GM13976 (cell line): ENCODE measurements around the gene ECM2.

Source experiments
- DNase-seq: peaks from one replicate; pipeline ENCODE4 v3.0.0; 2012; ENCODE audit warnings: low spot score
- in situ Hi-C: fragments of 300-500 bp; cut with MboI; formaldehyde crosslinking; loops from one replicate; pipeline ENCODE4 v1.12.0; 2022; ENCODE audit warnings: low sequenced_read_pairs, mixed read lengths, inconsistent platforms; ENCODE audit not compliant: unreplicated experiment
- TF ChIP-seq, protein P1 (sequence below): IDR thresholded peaks from 2 replicates; pipeline ENCODE4 v1.5.1; 2012; ENCODE audit warnings: borderline replicate concordance, mild to moderate bottlenecking; ENCODE audit not compliant: insufficient read depth; ENCODE audit errors: extremely low read depth, missing control alignments, control extremely low read depth

ECM2 gene

DNA sequence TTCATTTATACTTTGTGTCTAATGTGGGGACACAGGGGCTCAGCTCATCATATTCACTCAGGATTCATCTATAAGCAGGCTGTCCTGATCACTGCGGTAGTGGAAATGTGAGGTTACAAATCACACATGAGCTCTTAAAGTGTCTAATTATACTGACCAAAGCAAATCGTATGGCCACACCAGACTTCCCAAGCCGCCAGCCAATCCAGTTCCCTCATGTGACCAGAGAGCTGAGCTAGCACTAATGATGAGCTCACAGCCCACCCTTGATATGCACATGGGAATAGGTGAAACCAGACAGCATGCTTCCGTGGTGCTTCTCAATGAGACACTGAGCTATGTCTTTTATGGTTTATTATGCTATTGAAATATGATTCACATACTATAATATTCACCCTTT lies 17.6 kb downstream of the ECM2 start:
- TF ChIP-seq, protein P1, sequence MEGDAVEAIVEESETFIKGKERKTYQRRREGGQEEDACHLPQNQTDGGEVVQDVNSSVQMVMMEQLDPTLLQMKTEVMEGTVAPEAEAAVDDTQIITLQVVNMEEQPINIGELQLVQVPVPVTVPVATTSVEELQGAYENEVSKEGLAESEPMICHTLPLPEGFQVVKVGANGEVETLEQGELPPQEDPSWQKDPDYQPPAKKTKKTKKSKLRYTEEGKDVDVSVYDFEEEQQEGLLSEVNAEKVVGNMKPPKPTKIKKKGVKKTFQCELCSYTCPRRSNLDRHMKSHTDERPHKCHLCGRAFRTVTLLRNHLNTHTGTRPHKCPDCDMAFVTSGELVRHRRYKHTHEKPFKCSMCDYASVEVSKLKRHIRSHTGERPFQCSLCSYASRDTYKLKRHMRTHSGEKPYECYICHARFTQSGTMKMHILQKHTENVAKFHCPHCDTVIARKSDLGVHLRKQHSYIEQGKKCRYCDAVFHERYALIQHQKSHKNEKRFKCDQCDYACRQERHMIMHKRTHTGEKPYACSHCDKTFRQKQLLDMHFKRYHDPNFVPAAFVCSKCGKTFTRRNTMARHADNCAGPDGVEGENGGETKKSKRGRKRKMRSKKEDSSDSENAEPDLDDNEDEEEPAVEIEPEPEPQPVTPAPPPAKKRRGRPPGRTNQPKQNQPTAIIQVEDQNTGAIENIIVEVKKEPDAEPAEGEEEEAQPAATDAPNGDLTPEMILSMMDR = no peak
- DNase-seq = no peak

DNA sequence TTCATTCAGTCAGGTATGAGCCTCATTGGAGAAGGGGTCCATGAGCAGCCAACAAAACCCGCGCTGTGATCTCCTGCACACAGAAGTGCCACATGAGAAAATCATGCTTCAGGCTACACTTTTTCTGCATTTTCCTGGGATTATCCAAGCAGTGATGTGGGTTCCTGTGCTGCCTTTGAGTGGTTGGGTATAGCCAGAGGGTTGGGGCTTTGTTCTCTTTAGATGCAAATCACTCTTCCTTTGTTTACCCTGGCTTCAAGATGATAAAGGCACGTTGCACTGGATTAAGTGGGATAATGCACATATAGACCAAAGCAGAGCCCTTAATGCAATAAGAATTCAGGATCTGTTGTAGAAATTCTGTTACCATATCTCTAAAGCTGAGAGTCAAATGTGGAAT lies 18.7 kb downstream of the ECM2 start:
- no peak for DNase-seq
- in situ Hi-C loops = no loop called here
- TF ChIP-seq, protein P1 = no peak

More for the DNA sequence above, 17.6 kb downstream of the ECM2 start:
- in situ Hi-C loops = no loop called here

DNA sequence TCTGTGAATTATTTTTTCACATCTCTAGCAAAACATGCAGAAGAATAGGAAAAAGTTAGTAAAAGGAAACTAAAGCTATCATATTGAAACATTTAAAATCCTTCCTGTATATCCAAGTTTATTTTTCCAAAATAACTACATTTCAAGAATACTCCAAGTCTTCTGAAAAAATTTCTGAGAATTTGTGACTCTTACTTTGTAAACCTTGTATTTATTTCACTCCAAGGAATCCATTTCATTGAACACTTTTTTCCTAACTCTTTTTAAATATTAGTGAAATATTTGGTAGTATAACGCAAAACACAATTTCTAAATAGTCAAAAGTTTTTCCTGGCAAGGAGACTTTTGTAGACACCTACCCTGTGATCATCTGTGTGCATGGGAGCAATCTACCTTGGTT lies 19.3 kb downstream of the ECM2 start:
- DNase-seq = no peak
- TF ChIP-seq, protein P1 = no peak
- in situ Hi-C loops = no loop called here

DNA sequence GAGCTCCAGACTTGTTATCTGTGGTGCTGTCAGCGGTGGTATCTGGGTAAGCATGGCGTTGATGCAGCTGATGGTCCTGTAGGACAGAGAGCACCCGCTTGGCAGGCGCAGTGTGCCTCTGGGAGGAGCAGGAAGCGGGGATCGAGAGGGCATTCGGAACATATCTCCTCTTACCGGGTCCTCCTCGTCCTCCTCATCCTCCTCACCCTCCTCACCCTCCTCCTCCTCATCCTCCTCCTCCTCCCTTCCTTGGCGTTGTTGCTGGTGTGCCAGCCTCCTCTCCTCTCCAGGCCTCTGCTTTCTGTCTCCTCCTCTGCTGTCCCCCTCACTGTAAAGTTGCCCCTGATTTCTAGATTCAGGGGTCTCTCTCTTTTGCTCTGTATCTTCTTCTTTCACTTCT lies 21.2 kb downstream of the ECM2 start:
- TF ChIP-seq, protein P1 = no peak
- in situ Hi-C loops = no loop called here
- no peak for DNase-seq

DNA sequence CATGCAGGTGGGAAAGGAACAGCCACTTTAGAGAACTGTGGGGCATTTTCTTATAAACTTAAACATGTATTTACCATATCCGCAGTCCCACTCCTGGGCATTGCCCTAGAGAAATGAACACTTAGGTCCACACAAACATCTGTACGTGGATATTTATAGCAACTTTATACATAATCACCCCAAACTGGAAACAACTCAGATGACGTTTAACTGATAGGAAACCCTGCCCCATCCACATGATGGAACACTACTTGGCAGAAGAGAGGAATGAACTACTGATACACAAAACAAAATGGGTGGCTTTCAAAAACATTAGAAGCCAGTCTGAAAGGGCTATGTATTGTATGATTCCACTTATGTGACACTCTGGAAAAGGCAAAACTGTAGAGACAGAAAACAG lies 22.4 kb downstream of the ECM2 start:
- TF ChIP-seq, protein P1 = no peak
- no peak for DNase-seq
- in situ Hi-C loops = no loop called here

DNA sequence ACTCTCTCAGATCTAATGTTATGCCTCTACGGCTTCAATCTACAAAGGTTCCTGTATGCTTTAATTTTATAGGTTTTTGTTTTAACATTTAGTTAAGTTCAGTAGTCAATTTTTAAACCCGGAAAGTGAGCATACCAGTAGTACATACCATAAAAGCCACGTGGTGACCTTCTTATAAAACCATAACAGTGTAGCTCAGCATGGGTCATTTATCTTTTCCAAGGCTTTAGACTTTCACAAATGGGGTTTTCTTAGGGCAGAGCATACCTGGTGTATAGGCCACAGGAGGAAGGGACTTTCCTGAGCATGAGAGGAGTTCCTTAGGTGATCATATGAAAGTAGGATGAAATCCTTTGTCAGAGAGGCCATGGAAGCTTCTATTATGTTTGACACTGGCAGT lies 23.2 kb downstream of the ECM2 start:
- in situ Hi-C loops = no loop called here
- TF ChIP-seq, protein P1 = no peak
- DNase-seq = no peak

DNA sequence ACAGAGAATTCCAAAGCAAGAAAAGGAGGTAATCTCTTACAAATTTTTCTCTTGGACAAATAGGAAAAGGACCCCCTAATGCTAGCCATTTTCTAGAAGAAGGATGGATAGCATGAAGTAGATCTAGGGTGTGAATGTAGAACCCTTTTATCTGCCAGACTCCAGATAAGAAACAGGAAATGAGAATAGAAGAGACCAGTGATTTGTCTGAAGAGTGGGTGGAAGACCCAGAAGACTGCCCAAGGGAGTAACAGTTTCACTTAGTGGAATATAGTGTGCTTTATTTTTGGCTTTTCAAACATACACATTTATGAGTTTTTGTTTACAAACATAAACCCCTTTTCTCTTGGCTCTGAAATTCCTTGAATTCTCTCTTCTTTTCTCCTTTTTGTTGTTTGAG lies 25.0 kb downstream of the ECM2 start:
- DNase-seq = peak; percentile 35
- in situ Hi-C loops = no loop called here
- TF ChIP-seq, protein P1 = no peak
